ENCODE results near the gene HNRNPAB.
A peak's percentile ranks its signal among the peaks of the same experiment; 100 is the strongest.
"Not testable (repeated sequence)": the region's sequence is repeated elsewhere in the genome, so short reads cannot be mapped to it uniquely, and the experiment has no call there.

Gene HNRNPAB

DNA sequence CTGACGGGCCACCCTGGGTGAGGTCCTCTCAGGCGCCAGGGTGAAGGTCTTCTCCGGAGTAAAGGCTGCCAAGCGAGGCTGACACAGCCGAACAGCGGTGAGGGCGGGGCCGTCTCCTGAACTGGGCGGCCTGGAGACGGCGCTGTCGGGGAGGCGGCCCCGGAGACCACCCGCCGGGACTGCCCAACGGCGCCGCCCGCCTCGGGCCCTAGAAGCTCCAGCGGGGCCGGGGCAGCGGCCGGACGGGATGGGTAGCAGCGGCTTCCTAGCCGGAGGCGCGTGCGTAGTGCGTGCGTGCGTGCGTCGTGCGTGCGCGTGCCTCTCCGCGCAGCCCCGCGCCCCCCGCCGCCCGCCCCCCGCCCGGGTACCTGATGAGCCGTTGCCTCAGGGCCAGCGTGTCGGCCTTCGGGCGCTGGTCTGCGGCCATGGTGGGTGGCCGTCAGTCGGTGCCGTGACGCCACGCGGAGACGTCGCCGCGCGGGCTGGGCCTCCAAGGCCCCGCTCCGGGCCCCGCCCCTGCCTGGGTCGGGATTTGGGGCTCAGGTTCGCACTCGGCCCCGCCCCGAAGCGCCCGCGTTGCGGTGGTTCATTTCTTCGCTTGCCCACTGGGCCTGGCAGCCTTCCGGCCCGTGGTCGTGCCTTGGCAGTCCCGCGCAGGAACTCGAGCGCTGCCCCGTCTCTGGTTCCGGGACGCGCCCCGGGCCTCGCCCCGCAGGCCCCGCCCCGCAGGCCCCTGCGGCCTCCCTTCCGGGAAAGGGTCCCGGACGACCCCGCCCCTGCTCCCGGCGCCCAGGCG is 28.0 kb downstream of the HNRNPAB start, which contains the start of gene PHYKPL:
Gene PHYKPL (minus strand): TSS at position 679 of the 796 bp plus-strand sequence. CDS start 252 bp downstream, at position 427.
- peak; percentile 71 for DNase-seq

DNA sequence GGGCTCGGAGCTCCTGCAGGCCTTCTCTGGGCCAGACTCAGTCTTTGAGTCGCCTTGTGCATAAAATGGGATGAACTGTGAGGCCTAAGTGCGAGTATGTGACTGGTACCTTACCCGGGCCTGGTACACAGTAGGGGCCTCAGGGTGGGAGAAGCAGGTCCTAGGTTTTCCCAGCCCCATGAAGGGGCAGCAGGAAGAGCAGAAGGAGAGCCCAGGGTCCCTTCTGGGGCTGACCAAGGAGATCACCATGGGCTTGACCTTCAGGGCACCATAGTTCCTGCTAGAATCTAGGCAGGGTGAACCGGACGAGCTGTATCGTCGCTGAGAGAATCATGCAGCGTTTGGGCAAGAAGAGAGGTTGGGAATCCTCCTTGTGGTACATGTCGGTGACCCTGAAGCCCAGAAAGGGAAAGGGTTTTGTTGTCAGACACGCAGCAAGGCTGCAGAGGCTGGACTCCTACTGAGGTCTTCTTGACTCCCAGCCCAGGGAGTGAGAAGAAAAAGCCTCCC is 28.6 kb downstream of the HNRNPAB start:
- no peak for DNase-seq

DNA sequence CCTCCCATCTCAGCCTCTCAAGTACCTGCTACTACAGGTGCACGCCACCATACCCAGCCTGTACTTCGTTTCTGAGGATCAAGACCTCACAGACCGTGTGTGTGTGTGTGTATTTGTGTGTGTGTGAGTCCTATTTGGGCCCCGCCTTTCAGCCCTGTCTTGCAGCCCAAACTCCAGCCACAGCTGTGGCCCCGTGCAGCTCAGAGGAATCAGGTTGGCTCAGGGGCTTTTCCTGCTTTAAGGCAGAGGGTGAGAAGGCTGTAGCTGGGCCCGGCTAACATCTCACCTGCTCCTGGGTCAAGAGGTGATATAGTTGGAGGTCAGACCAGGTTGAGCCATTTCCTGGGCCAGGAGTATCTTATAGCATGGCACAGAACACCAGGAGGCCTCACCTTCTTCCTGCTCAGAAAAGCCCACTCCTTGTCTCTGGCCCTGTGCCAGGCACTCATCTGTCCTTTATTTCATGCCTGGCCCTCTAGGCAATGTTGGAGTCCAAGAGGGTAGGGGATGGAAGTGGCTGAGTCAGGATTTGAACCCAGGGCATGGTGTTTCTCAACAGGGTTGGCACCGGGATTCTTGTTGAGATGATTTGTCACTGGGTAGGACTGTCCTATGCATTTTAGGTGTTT is 29.9 kb downstream of the HNRNPAB start:
- DNase-seq = no peak

DNA sequence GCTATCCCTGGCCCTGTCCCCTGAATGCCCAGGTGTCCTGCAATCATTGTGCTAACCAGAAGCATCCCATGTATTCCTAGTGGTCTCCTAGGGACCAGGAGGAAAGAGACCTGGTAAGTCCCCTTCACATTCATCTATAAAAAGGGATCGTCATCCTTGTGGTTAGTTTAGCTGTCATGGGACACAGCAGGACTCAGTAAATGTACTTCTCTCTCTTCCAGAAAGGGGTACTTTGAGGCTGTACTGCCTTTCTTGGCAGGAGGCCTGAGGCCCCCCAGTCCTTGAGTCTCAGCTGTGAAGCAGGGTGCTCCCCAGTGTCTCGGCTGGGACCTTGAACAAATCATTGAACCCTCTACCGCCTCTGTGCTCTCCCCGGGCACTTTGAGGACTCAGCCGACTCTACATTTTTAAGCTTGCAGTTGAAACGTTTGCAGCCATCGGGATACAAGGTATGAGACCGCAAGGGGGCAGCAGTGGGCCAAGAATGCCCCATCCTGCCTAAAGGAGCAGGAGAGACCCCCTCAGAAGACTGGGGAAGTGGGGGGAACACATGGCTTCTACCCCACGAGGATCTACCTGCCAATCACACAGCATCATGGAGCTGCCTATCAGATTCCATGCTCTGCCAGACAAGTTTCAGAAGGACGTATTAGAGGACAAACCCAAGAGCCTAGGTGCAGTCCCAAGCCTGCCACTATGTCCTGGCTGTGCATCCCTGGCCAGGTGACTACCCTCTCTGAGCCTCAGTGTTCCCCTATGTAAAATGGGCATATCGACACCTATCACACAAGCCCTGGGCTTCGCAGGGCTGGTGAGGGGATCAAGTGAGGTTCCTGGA is 30.6 kb downstream of the HNRNPAB start:
- DNase-seq = peak; percentile 55

DNA sequence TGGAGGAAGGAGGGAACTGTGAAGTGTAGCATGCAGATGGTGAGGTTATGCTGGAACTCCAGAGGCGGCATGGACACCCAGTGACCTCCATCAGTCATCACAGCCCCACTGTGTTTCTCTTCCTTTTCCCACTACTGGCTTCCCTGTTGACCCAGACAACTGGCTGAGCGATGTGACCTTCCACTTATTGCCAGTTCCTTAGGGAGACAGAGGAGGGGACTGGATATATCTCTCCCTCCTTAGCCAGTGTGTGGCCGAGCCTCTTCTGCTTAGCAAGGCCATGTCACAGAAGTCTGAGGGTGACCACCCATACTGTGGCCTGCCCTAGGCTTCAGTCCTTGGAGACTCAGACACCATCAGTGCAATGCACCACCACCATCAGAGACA is 31.2 kb downstream of the HNRNPAB start:
- DNase-seq = no peak

DNA sequence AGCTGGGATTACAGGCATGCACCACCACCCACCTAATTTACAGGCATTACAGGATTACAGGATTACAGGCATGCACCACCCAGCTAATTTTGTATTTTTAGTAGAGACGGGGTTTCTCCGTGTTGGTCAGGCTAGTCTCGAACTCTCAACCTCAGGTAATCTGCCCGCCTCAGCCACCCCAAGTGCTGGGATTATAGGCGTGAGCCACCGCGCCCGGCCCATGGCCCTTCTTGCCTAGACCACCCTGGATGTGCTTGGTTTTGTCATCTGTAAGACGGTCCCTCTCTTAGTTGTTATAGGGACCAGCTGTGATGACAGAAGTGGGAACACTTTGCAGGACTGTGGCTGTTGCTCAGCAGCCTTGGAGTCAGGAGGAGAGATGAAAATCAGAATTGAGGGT is 31.8 kb downstream of the HNRNPAB start:
- DNase-seq = no peak

DNA sequence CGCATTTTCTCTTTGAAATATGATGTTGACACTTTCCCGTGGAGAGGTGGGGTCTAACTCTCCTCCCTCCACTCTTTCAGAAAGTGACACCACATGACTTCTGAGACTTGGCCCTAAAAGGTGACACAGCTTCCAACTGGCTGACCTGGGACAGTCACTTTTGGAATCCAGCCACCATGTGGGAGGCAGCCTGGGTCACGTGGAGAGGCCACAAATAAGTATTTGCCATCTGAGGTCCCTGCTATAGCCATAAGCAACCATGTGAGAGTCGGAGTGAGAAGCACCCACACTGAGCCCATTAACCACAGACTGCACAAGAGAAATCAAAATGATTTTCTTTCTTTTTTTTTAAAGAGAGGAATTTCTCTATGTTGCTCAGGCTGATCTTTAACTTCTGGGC is 32.3 kb downstream of the HNRNPAB start:
- no peak for DNase-seq

DNA sequence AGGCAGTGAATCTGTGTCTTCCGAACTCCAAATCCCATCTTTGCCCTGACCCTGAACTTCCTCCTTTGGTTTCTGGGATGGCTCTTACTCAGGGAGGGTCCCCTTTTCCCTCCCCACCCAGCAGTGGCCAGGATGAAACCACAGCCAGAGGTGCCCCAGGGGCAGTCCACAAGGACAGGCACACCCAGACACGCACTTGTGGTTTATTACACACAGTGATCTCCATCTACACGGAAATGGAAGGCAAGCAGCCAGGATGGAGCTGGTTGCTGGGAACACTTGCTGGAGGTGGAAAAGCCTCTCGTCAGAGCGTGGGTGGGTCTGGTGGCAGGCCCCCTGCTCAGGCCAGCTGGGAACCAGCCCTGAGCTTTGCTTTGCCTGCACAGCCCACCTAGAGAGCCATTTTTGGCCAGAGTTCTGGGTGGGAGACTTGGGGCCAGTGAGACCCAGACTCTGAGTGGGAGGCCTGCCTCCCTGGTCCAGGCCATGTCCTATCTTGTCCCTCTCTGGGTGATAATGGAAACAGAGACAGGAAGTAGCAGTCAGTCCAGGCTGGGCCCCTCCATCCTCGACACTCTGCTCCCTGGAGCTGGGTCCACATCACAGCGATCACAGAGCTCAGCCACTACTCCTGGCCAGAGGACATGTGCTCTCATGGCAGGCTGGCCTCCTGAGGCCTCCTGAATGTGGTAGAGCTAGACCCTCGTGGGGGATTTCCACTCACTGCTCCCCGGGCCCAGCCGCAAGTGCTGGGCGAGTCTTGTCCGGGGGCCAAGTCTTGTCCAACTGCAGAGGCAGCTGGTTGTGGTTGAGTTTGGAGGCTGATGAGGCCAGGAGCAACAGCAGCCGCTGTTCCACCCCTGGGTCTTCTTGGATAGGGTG is 33.3 kb downstream of the HNRNPAB start:
- no peak for DNase-seq

DNA sequence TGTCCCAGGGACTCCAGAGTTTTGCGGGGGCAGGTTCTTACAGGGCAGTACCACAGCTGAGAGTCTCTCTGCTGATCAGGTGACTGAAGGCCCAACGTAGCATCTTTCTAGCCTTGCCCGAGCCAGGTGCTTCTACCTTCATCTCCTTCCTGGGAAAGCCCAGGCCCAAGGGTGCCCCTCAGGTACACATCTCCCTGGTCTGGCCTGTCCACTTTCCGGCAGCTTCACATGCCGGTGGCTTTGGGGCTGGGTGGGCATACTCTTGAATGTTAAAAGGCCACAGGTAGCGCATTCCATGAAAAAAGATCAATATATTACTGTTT is 33.9 kb downstream of the HNRNPAB start:
- DNase-seq = no peak

DNA sequence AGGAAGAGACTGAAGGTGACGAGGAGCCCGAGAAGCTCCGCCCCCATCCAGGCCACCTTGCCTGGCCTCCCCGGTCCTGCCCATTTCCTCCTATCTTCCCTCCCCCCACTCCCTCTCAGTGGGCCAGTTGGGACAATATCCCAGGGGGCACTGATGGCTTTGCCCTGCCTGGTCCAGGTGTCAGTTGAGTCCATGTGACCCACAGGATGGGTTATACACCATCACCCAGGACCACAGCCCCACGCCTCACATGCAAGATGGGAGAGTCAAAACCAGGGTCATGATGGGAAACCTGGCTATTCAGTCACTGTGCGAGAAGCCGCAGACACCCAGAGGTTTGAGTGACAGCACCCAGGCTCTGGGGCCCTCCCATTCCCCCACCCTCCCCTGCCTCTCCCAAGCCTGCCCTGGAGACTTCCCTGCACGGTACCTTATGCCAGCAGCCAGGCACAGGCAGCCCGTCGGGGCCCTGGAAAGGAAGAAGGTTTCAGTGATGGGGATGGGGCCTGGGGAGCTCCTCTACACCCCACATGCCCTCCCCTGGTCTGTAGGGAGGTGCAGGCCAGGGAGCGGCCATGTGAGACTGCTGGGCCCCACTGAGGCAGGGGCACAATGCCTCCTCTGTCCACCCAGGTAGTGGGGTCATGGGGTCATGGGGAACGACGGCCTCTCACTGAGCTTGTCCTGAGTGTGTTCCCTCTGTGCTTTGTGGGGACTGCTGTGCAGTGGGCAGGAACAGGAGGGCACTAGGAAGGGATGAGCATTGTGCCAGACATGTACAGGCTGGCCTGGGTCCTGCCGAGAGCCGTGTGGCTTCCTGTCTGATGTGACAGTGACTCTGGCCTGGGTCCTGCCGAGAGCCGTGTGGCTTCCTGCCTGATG is 34.6 kb downstream of the HNRNPAB start:
- no peak for DNase-seq

DNA sequence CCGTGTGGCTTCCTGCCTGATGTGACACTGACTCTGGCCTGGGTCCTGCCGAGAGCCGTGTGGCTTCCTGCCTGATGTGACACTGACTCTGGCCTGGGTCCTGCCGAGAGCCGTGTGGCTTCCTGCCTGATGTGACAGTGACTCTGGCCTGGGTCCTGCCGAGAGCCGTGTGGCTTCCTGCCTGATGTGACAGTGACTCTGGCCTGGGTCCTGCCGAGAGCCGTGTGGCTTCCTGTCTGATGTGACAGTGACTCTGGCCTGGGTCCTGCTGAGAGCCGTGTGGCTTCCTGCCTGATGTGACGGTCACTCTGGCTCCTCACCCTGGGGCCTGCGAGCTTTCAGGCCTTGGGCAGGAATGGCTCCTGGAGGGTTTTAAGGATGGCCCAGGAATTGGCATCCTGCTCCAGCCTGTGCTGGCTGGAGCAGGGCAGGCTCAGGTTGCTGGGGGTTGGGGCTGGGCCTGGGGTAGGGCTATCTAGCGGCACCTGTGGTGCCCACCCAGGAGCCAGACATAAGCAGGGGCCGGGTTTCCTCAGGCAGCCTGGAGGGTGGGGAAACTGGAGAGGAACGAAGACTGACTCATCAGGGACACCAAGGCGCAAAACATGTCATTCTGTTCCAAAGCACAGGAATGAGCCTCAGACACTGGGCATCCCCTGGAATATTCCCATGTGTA is 35.4 kb downstream of the HNRNPAB start:
- not testable (repeated sequence) for DNase-seq

DNA sequence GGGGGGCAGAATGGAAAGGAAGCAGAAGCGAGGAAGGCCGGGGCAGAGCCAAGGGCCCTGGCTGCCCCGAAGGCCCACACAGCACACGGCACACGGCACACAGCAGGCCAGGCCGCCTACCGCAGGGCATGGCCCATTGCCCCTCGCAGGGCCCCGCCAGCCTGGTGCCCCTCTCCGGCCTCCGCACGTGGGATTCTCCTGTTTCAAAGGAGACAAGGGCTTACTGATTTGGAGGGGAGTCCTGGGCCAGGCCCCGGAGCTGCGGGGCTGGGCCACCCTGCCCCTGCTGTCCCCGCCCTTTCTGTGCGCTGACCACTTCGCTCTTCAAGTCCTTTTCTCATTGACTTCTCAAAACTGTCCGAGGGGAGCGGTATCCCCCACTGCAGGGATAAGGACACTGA is 36.0 kb downstream of the HNRNPAB start:
- no peak for DNase-seq

DNA sequence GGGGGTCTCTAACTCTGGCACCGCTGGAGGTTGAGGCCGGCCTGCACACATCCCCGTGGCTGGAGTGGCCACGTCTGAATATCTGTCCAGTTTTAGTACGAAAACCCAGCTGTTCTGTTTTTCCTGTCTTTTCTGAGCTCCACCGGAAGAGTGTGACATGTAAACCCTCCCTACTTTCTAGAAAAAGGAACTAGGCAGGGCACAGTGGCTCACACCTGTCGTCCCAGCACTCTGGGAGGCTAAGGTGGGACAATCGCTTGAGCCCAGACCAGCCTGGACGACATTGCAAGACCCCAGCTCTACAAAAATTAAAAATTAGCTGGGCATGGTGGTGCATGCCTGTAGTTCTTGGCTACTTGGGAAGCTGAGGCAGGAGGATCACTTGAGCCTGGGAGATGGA is 36.4 kb downstream of the HNRNPAB start:
- no peak for DNase-seq

DNA sequence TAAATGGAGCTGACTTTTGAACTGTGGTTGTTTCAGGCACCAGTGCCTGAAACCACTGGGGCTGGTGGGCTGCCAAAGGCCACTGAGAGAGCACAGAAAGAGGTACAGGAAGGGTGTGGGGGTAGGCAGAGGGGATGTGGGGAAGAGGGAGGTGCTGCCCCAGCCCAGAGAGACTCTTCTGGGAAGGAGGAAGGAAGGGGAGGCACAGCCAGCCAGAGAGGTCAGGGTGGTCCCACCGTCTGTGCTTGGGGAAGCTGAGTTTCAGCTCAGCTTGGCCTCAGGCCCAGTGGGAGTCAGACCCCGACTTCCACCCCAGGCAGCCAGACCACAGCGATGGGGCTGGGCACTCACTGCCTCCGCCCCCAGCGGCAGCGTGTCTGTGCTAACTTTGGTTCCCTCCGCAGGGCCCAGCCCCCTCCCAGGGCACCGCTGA is 36.9 kb downstream of the HNRNPAB start:
- DNase-seq = no peak

DNA sequence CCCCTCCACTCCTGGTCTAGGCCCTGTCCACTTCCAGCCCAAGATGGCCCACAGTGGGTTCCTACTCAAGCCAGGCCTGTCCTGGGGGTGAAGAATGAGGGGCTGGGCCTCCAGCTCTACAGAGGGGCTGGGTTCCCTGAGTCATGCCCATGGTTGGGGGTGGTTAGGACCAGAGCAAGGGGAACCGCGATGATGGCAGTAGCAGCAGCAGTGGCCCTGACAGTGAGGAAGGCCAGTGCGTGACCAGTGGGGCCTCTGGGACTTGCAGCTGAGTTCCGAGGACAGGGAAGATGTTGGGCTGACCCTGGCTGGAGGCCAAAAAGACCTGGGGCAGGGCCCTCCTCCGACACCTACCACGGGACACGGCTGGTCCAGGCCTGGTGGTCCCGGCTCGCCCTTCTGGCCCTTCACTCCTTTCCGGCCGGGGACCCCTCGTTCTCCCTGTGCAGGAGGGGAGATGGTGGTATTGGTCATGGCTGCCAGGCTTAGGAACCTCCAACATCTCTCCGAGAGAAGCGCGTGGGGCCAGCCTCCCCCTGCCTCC is 37.4 kb downstream of the HNRNPAB start:
- no peak for DNase-seq

DNA sequence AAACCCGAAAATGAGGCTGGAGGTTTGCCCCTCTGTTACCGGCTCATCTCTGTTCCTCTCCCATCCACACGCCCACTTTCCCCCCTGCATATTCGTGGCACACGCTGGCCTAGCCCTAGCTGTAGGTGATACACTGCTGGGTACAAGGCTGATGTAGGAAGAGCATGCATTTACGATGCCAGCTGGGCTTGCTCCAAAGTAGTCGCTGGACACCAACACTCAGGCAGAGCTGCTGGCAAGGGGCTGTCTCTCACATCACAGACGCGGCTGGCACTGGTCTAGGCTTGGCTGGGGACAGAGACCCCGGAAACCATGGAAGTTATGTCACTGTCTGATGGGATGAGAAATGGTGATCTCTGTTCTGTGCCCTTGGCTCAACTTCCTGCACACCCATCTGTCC is 38.1 kb downstream of the HNRNPAB start:
- no peak for DNase-seq

DNA sequence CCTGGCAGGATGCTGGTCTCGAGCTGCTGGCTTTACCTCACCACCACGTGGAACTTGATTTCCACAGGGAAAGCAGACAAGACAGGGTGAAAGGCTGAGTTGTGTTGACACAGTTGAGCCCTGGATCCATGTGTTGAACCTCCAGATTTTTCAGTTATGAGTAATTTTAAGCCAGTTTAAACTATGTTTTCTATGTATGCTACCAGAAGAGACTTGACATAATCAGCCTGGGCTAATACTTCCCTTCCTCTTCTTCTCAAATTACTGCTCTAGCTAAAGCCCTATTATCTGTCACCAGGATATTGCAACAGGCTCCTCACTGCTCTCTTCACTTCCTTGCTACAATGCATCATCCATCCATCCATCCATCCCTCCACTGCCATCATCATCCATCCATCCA is 40.2 kb downstream of the HNRNPAB start:
- DNase-seq = peak; percentile 31

DNA sequence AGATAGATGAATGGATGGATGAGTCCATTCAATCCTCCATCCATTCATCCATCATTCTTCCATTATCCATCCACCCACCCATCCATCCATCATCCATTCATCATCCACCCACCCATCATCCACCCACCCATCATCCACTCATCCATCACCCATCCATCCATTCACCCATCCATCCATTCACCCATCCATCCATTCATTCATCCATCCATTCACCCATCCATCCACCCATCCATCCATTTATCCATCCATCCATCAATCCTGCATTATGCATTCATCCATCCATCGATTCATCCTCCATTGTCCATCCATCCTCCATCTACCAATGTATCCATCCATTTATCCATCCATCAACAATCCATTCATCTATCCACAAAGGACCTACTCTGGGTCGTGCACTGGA is 41.1 kb downstream of the HNRNPAB start:
- no peak for DNase-seq

DNA sequence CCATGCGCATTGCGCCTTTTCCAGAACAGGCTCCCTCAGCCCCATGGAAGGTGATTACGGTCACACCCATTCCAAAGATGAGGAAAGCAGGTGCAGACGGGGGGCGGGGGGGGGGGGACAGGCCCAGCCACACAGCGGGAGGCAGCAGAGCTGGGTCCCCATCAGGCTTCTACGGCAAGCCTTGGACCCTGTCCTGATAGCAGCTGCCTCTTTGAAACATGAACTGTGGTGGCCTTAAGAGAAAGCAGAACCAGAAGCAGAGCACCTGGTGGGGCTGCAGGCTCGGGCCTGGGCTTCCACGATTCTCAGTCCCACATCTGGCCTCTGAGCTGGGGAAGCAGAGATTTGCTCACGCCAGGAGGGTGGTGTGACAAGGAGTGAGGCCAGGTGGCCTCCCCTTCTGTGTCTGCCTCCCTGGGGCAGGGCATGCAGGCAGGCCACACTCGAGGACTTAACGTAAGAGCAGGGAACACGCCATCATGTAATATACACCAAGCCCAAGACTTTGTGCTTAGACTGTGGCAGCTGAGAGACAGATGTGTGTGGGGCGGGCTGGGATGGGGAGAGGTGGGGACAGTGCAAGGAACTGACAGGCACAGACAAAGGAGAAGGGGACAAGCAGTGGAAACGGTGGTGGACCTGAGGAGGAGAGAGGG is 42.4 kb downstream of the HNRNPAB start:
- DNase-seq = no peak
